ENCODE data around the gene RGS7. TPM values are rescaled to one million over a fixed set of nuclear protein-coding genes. Genes with fewer than 3 reads are reported as not detected.

Gene RGS7
- total RNA-seq, 3 donors from 2014 or later (not counting 1 experiment from before 2014, with no cell fraction given): not detected

- no peaks in the 10 kb centered on the region for H3K27me3 Mint-ChIP-seq (ENCODE audit: low read depth in 2 of 2)
- DNase-seq (no peak), ATAC-seq (no peak)
- H3K9me3 Mint-ChIP-seq: peaks cover 6% of the 10 kb centered on the region in 2 donors
- intact Hi-C loops (cut with micrococcal nuclease): no loop called here
- no peaks in the 10 kb centered on the region for H3K4me1 Mint-ChIP-seq
- no peaks in the 10 kb centered on the region for H3K36me3 Mint-ChIP-seq
- Histone ChIP-seq H3K4me3 (ENCODE audit: low read length) (no peak overlapping the region), H3K27me3 (ENCODE audit: control insufficient read depth, insufficient read depth, low read length) (no peaks in the 10 kb centered on the region), H3K4me1 (ENCODE audit: control insufficient read depth, insufficient read depth, low read length) (no peaks in the 10 kb centered on the region), H3K36me3 (ENCODE audit: control insufficient read depth, insufficient read depth, low read length) (no peaks in the 10 kb centered on the region), H3K9me3 (ENCODE audit: control insufficient read depth, insufficient read depth, low read length) (no peaks in the 10 kb centered on the region), H3K27ac (ENCODE audit: low read length) (no peak overlapping the region)
- no peak for TF ChIP-seq CTCF (IDR thresholded peaks at IDR 0.05)
- no peak overlapping the region for H3K4me3 Mint-ChIP-seq
- WGBS (ENCODE audit: insufficient coverage): 72% methylated on average over 4 of the region's 4 CpGs
- H3K27ac Mint-ChIP-seq: no peak overlapping the region
Observed at GRCh38 chr1:240970253-240970652, 386.8 kb downstream of the RGS7 start.

GRCh38 chr1:240968864-240969263 is 388.1 kb downstream of the RGS7 start:
- ATAC-seq (no peak), DNase-seq (no peak)
- H3K36me3 ChIP-seq (ENCODE audit: control insufficient read depth, insufficient read depth, low read length): no peaks in the 10 kb centered on the region
- no peaks in the 10 kb centered on the region for H3K27me3 ChIP-seq (ENCODE audit: control insufficient read depth, insufficient read depth, low read length)
- intact Hi-C loops (cut with micrococcal nuclease): no loop called here
- H3K4me3 Mint-ChIP-seq: no peak overlapping the region
- no peaks in the 10 kb centered on the region for H3K27me3 Mint-ChIP-seq (ENCODE audit: low read depth in 2 of 2)
- no peaks in the 10 kb centered on the region for H3K4me1 Mint-ChIP-seq
- no peaks in the 10 kb centered on the region for H3K36me3 Mint-ChIP-seq
- H3K27ac ChIP-seq (ENCODE audit: low read length): no peak overlapping the region
- no peak overlapping the region for H3K4me3 ChIP-seq (ENCODE audit: low read length)
- peaks cover 4 to 6% of the 10 kb centered on the region in 2 donors for H3K9me3 Mint-ChIP-seq
- no peak overlapping the region for H3K27ac Mint-ChIP-seq
- H3K4me1 ChIP-seq (ENCODE audit: control insufficient read depth, insufficient read depth, low read length): no peaks in the 10 kb centered on the region
- no peaks in the 10 kb centered on the region for H3K9me3 ChIP-seq (ENCODE audit: control insufficient read depth, insufficient read depth, low read length)
- 86% methylated on average over 5 of the region's 5 CpGs for WGBS (ENCODE audit: insufficient coverage)
- no peak for TF ChIP-seq CTCF (IDR thresholded peaks at IDR 0.05)

- no peaks in the 10 kb centered on the region for H3K27me3 ChIP-seq (ENCODE audit: control insufficient read depth, insufficient read depth, low read length)
- TF ChIP-seq CTCF (IDR thresholded peaks at IDR 0.05): no peak
- Mint-ChIP-seq H3K27ac (no peak overlapping the region), H3K36me3 (no peaks in the 10 kb centered on the region), H3K27me3 (ENCODE audit: low read depth in 2 of 2) (no peaks in the 10 kb centered on the region), H3K9me3 (peaks cover 4 to 6% of the 10 kb centered on the region in 2 donors), H3K4me3 (no peak overlapping the region), H3K4me1 (no peaks in the 10 kb centered on the region)
- H3K27ac ChIP-seq (ENCODE audit: low read length): no peak overlapping the region
- intact Hi-C loops (cut with micrococcal nuclease): no loop called here
- H3K4me1 ChIP-seq (ENCODE audit: control insufficient read depth, insufficient read depth, low read length): no peaks in the 10 kb centered on the region
- ATAC-seq (no peak), DNase-seq (no peak)
- H3K9me3 ChIP-seq (ENCODE audit: control insufficient read depth, insufficient read depth, low read length): no peaks in the 10 kb centered on the region
- 83% methylated on average over 10 of the region's 10 CpGs for WGBS (ENCODE audit: insufficient coverage)
- H3K4me3 ChIP-seq (ENCODE audit: low read length): no peak overlapping the region
- H3K36me3 ChIP-seq (ENCODE audit: control insufficient read depth, insufficient read depth, low read length): no peaks in the 10 kb centered on the region
Observed at GRCh38 chr1:240967070-240967724, 389.8 kb downstream of the RGS7 start.

GRCh38 chr1:240965581-240966091 is 391.4 kb downstream of the RGS7 start:
- ATAC-seq: no peak

More at GRCh38 chr1:240965581-240966091, 391.4 kb downstream of the RGS7 start:
- Mint-ChIP-seq H3K4me3 (no peak overlapping the region), H3K36me3 (no peaks in the 10 kb centered on the region), H3K4me1 (no peaks in the 10 kb centered on the region), H3K27ac (no peak overlapping the region), H3K9me3 (peaks cover 4 to 6% of the 10 kb centered on the region in 2 donors), H3K27me3 (ENCODE audit: low read depth in 2 of 2) (no peaks in the 10 kb centered on the region)
- intact Hi-C loops (cut with micrococcal nuclease): no loop called here
- H3K9me3 ChIP-seq (ENCODE audit: control insufficient read depth, insufficient read depth, low read length): no peaks in the 10 kb centered on the region
- no peaks in the 10 kb centered on the region for H3K27me3 ChIP-seq (ENCODE audit: control insufficient read depth, insufficient read depth, low read length)
- no peak overlapping the region for H3K27ac ChIP-seq (ENCODE audit: low read length)
- DNase-seq: no peak
- TF ChIP-seq CTCF (IDR thresholded peaks at IDR 0.05): no peak
- 68% methylated on average over 10 of the region's 10 CpGs for WGBS (ENCODE audit: insufficient coverage)
- no peaks in the 10 kb centered on the region for H3K4me1 ChIP-seq (ENCODE audit: control insufficient read depth, insufficient read depth, low read length)
- H3K36me3 ChIP-seq (ENCODE audit: control insufficient read depth, insufficient read depth, low read length): no peaks in the 10 kb centered on the region
- H3K4me3 ChIP-seq (ENCODE audit: low read length): no peak overlapping the region

All from natural killer cell (primary cell).